Gastroesophageal sphincter (tissue), 3 donors: ENCODE measurements around the gene NUP205.

Source experiments
- CTCF ChIP-seq, 4 experiments: fragments of 200-600 bp in 2 of 4; fragments of 450-650 bp in 2 of 4; sonication (generic) in 1 of 4; IDR thresholded peaks; one replicate each; pipeline ENCODE4 v1.5.1; 2017 to 2019; ENCODE audit warnings: antibody characterized with exemption in 4 of 4, mild to moderate bottlenecking in 2 of 4, moderate library complexity in 2 of 4
- EP300 ChIP-seq: sonication (generic); formaldehyde crosslinking; IDR thresholded peaks from one replicate; pipeline ENCODE4 v1.6.1; 2017; ENCODE audit warnings: antibody characterized with exemption, mild to moderate bottlenecking
- POLR2A ChIP-seq, 2 donors: fragments of 450-650 bp; IDR thresholded peaks; one replicate each; pipeline ENCODE4 v1.6.1; 2017; ENCODE audit warnings: antibody characterized with exemption in 2 of 2, mild to moderate bottlenecking in 2 of 2, moderate library complexity in 1 of 2
- POLR2AphosphoS5 ChIP-seq: sonication (generic); formaldehyde crosslinking; IDR thresholded peaks from one replicate; pipeline ENCODE4 v1.6.1; 2017; ENCODE audit warnings: antibody characterized with exemption

DNA sequence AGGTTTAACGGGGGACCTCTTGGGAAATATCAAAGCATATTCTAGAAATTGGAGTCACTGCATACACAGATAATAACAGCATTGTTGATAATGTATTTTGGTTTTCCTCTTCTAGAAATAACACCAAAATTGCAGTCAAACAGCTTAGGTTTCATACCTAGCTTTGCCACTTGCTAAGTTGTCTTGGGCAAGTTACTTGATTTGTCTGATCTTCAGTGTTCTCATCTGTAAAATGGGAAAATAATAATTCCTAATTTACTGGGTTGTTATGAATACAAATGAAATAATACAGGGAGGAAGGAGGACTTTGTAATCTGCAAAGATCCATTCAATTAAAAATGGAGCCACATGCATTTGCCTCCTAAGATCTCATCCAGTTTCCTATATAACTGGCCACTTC is 20.3 kb upstream of the NUP205 start:
- TF ChIP-seq CTCF (IDR thresholded peaks at IDR 0.05) (no peak), EP300 (no peak), POLR2A (IDR thresholded peaks at IDR 0.05) (no peak), POLR2AphosphoS5 (no peak)
